ENCODE results near the gene UNC119B. TPM values are rescaled to one million over a fixed set of nuclear protein-coding genes. Genes with fewer than 3 reads are reported as not detected.

The UNC119B gene
- total RNA-seq, 1 donor from 2014 or later: 66.6 TPM

DNA sequence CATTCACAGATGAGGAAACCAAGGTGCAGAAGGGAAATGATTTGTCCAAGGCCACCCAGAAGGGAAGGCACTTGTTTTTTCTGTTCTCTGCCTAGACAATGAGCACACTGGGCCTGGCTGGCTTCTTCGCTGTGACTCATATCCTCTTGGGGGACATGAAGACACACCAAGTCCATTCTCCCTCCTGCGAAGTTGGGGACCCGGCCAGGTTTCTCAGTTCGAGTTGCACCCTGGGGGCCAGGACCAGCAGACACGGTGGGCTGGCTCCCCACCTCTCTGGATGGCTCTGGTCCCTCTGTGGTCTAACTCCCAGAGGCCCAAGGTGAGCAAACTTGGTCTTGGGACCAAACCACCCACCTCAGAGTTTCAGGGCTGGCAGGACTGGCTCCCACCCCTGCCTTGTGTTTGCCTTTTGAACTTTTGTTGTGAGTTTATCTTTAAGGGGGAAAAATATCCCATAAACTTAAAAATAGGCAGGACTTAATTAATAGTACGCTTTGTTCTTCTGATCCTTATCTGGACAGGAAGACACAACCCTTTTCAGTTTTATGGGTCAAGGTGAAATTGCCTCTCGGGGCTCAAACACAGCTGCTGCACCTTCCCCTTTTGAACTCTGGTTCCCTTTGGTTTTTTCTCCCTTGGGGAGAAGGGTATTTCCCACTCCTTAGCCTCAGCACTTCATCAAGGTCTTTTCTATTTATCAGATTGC is 32.3 kb upstream of the UNC119B start:
- DNase-seq (ENCODE audit: low spot score, unreplicated experiment): no peak
- no peak overlapping the region for H3K4me3 Mint-ChIP-seq (ENCODE audit: low read depth)
- H3K27me3 Mint-ChIP-seq: peaks cover 2% of the 10 kb centered on the region
- H3K27ac Mint-ChIP-seq: no peak overlapping the region
- no peaks in the 10 kb centered on the region for H3K36me3 Mint-ChIP-seq (ENCODE audit: insufficient read depth)
- H3K4me1 Mint-ChIP-seq (ENCODE audit: low read depth): no peaks in the 10 kb centered on the region
- TF ChIP-seq, protein P1, sequence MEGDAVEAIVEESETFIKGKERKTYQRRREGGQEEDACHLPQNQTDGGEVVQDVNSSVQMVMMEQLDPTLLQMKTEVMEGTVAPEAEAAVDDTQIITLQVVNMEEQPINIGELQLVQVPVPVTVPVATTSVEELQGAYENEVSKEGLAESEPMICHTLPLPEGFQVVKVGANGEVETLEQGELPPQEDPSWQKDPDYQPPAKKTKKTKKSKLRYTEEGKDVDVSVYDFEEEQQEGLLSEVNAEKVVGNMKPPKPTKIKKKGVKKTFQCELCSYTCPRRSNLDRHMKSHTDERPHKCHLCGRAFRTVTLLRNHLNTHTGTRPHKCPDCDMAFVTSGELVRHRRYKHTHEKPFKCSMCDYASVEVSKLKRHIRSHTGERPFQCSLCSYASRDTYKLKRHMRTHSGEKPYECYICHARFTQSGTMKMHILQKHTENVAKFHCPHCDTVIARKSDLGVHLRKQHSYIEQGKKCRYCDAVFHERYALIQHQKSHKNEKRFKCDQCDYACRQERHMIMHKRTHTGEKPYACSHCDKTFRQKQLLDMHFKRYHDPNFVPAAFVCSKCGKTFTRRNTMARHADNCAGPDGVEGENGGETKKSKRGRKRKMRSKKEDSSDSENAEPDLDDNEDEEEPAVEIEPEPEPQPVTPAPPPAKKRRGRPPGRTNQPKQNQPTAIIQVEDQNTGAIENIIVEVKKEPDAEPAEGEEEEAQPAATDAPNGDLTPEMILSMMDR (IDR thresholded peaks at IDR 0.05; ENCODE audit: unreplicated experiment): no peak
- H3K9me3 Mint-ChIP-seq (ENCODE audit: low read depth): no peaks in the 10 kb centered on the region

DNA sequence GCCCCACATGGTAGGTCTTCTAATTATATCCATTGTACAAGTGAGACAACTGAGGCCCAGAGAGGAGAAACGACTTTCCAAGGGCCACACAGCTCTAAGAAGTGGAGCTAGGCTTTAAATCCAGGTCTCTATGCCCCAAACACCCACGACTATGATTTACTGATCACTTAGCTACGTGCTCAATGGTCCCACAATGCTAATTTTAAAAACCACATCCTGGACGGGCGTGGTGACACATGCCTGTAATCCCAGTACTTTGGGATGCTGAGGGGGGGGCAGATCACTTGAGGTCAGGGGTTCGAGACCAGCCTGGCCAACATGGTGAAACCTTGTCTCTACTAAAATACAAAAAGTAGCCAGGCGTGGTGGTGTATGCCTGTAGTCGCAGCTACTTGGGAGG is 31.7 kb upstream of the UNC119B start:
- no peaks in the 10 kb centered on the region for H3K4me1 Mint-ChIP-seq (ENCODE audit: low read depth)
- no peaks in the 10 kb centered on the region for H3K9me3 Mint-ChIP-seq (ENCODE audit: low read depth)
- H3K36me3 Mint-ChIP-seq (ENCODE audit: insufficient read depth): no peaks in the 10 kb centered on the region
- TF ChIP-seq, protein P1 (IDR thresholded peaks at IDR 0.05; ENCODE audit: unreplicated experiment): no peak
- H3K27me3 Mint-ChIP-seq: peaks cover 2% of the 10 kb centered on the region
- no peak overlapping the region for H3K4me3 Mint-ChIP-seq (ENCODE audit: low read depth)
- DNase-seq (ENCODE audit: low spot score, unreplicated experiment): no peak
- H3K27ac Mint-ChIP-seq: no peak overlapping the region

DNA sequence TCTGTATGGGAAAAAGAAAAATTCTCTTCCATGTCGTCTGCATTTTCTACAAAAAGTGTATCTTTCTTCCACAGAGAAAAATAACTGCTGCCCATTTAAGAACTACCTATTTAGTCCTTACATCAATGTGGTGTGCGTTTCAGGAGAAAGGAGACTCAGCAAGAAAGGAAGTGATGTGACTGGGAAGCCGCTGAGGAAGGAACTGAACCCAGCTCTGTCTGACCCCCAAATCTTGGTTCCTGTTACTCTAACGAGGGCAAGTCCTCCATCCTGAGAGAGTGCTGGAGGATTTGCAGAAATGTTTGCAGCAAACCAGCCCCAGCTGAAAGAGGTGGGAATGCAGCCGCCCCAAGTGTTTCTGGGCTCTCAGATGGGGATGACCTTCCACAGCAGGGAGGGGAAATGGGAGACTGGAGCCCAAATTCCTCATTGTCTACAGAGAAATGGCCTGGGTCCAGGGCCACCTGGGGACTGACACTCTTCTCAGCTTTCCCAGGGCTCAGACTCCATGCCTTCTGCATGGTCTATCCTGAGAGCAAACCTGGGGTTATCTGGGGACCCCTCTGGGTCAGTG is 30.0 kb upstream of the UNC119B start:
- Mint-ChIP-seq H3K27ac (no peak overlapping the region), H3K27me3 (peaks cover 2% of the 10 kb centered on the region), H3K9me3 (ENCODE audit: low read depth) (no peaks in the 10 kb centered on the region), H3K4me1 (ENCODE audit: low read depth) (no peaks in the 10 kb centered on the region), H3K4me3 (ENCODE audit: low read depth) (no peak overlapping the region), H3K36me3 (ENCODE audit: insufficient read depth) (no peaks in the 10 kb centered on the region)
- TF ChIP-seq, protein P1 (IDR thresholded peaks at IDR 0.05; ENCODE audit: unreplicated experiment): no peak
- no peak for DNase-seq (ENCODE audit: low spot score, unreplicated experiment)

DNA sequence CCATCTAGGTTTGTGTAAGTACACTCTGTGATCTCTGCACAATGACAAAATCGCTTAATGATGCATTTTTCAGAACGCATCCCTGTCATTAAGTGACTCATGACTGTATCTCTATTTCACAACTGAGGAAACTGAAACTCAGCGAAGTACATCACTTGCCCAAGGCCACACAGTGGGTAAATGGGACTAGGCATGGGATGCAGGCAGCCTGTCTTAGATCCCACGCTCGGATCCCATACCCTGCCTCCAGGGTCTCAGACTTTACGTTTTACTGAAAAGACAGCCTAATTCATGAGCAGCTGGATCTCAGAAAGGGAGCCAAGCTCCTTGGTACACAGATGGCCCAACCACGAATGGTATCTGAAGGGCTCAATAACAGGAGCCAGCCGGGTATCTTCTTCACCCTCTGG is 25.7 kb upstream of the UNC119B start:
- TF ChIP-seq, protein P1 (IDR thresholded peaks at IDR 0.05; ENCODE audit: unreplicated experiment): no peak
- no peak overlapping the region for H3K4me3 Mint-ChIP-seq (ENCODE audit: low read depth)
- H3K9me3 Mint-ChIP-seq (ENCODE audit: low read depth): no peaks in the 10 kb centered on the region
- peaks cover 19% of the 10 kb centered on the region for H3K4me1 Mint-ChIP-seq (ENCODE audit: low read depth)
- no peak for DNase-seq (ENCODE audit: low spot score, unreplicated experiment)
- no peak overlapping the region for H3K27ac Mint-ChIP-seq
- H3K27me3 Mint-ChIP-seq: peaks cover 2% of the 10 kb centered on the region
- no peaks in the 10 kb centered on the region for H3K36me3 Mint-ChIP-seq (ENCODE audit: insufficient read depth)

DNA sequence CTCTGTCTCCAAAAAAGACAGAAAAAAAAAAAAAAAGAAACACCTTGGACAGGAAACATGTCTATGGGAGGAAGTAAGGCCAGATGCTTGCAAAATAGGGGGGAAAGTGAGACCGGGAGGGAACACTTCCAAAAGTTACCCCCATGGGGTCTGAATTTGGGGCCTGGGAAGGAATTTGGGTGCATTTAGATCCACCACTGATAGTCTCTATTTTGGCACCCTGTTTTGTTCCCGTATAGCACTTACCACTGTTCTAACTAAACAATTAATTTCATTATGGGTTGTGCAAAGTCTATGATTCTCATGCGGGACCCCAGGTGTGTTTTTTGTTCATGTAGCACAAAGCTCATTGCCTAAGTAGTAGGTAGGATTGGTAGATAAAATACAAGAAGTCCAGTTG is 24.7 kb upstream of the UNC119B start:
- Mint-ChIP-seq H3K27me3 (no peaks in the 10 kb centered on the region), H3K9me3 (ENCODE audit: low read depth) (no peaks in the 10 kb centered on the region), H3K27ac (peak overlapping the region; percentile 45), H3K4me3 (ENCODE audit: low read depth) (peak overlapping the region; percentile 95), H3K36me3 (ENCODE audit: insufficient read depth) (no peaks in the 10 kb centered on the region), H3K4me1 (ENCODE audit: low read depth) (peaks cover 27% of the 10 kb centered on the region)
- no peak for DNase-seq (ENCODE audit: low spot score, unreplicated experiment)
- TF ChIP-seq, protein P1 (IDR thresholded peaks at IDR 0.05; ENCODE audit: unreplicated experiment): no peak
